PC-3 (cell line): ENCODE measurements around the gene CTAG2.

Experiments
- EZH2 ChIP-seq: fragments of 300-600 bp; sonication (generic); IDR thresholded peaks from one replicate; pipeline ENCODE4 v1.6.1; 2017; ENCODE audit warnings: antibody characterized with exemption, mild to moderate bottlenecking, low read length; ENCODE audit not compliant: unreplicated experiment
- EZH2phosphoT487 ChIP-seq: fragments of 300-600 bp; sonication (generic); IDR thresholded peaks from 2 replicates; pipeline ENCODE4 v1.6.1; 2018; ENCODE audit warnings: mild to moderate bottlenecking, antibody characterized with exemption, low read length, borderline replicate concordance
- TF ChIP-seq, protein P1 (sequence below): fragments of 300-600 bp; sonication (generic); conservative IDR thresholded peaks from 2 replicates; pipeline ENCODE4 v1.5.1; 2017; ENCODE audit warnings: antibody characterized with exemption, low read depth, mild to moderate bottlenecking, low read length

DNA sequence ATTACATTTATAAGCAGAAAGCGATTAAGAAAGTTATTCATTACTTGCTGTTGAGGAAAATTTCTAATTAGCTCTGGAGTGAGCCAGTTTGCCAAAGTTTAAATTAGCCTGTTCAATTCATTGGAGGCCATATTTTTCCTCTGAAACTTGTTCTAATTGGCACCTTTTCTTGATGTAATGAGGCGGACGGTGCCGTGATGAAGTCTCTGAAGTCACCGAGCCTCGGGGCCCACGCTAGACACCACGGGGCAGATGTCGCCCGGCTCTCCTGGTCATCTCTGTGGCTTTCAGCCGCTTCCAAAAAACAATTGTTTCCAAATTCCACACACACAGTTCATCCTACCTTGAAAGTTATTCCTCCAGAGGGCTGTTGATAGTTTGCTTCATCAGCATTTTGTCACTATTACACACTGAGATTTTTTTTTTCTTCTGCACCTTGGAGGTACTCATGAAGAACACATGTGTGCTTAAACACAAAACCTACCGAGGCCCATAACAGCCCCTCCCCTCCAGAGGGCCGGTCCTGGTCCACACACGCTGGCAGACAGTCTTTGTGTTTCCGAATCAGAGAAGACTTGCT lies 3.9 kb upstream of the CTAG2 start:
- TF ChIP-seq, protein P1, sequence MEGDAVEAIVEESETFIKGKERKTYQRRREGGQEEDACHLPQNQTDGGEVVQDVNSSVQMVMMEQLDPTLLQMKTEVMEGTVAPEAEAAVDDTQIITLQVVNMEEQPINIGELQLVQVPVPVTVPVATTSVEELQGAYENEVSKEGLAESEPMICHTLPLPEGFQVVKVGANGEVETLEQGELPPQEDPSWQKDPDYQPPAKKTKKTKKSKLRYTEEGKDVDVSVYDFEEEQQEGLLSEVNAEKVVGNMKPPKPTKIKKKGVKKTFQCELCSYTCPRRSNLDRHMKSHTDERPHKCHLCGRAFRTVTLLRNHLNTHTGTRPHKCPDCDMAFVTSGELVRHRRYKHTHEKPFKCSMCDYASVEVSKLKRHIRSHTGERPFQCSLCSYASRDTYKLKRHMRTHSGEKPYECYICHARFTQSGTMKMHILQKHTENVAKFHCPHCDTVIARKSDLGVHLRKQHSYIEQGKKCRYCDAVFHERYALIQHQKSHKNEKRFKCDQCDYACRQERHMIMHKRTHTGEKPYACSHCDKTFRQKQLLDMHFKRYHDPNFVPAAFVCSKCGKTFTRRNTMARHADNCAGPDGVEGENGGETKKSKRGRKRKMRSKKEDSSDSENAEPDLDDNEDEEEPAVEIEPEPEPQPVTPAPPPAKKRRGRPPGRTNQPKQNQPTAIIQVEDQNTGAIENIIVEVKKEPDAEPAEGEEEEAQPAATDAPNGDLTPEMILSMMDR = no peak
- TF ChIP-seq EZH2 (no peak), EZH2phosphoT487 (no peak)
